HepG2 (cell line): ENCODE data around the gene CACNA1G. TPM values are rescaled to one million over a fixed set of nuclear protein-coding genes. Genes with fewer than 3 reads are reported as not detected.

ENCODE experiments used
- ATRX ChIP-seq: sonication (generic); formaldehyde crosslinking; IDR thresholded peaks from 2 replicates; pipeline ENCODE4 v1.4.0; 2020; ENCODE audit warnings: missing genetic modification reagents, borderline replicate concordance
- CREB1 ChIP-seq, 2 experiments: fragments of 450-650 bp in 1 of 2; IDR thresholded peaks; 2 replicates each; pipeline ENCODE4 v1.6.1; 2016 to 2017; ENCODE audit warnings: control low read depth in 1 of 2, mild to moderate bottlenecking in 1 of 2, missing compliant biosample characterization in 1 of 2, missing genetic modification characterization in 1 of 2
- DNMT3B ChIP-seq: conservative IDR thresholded peaks from 2 replicates; pipeline ENCODE4 v1.6.1; 2016; ENCODE audit warnings: missing biosample characterization, control low read depth
- HDAC1 ChIP-seq: sonication (generic); formaldehyde crosslinking; IDR thresholded peaks from 2 replicates; pipeline ENCODE4 v1.5.1; 2020; ENCODE audit warnings: mild to moderate bottlenecking, missing genetic modification reagents
- HOXD1 ChIP-seq: sonication (generic); formaldehyde crosslinking; IDR thresholded peaks from 2 replicates; pipeline ENCODE4 v1.5.0; 2020; ENCODE audit warnings: missing genetic modification reagents
- MXI1 ChIP-seq: IDR thresholded peaks from 3 replicates; pipeline ENCODE4 v1.6.1; 2012; ENCODE audit warnings: low read depth, low read length, inconsistent platforms, borderline replicate concordance
- NFYC ChIP-seq: IDR thresholded peaks from 2 replicates; pipeline ENCODE4 v1.6.1; 2016; ENCODE audit warnings: missing genetic modification reagents, missing compliant biosample characterization
- NPAS2 ChIP-seq: sonication (generic); formaldehyde crosslinking; IDR thresholded peaks from 2 replicates; pipeline ENCODE4 v1.8.0; 2022; ENCODE audit warnings: mild to moderate bottlenecking, missing genetic modification reagents, borderline replicate concordance
- PITX1 ChIP-seq: sonication (generic); formaldehyde crosslinking; IDR thresholded peaks from 2 replicates; pipeline ENCODE4 v1.5.1; 2020; ENCODE audit warnings: mild to moderate bottlenecking, missing genetic modification reagents
- RELA ChIP-seq: sonication (generic); formaldehyde crosslinking; IDR thresholded peaks from 2 replicates; pipeline ENCODE4 v1.4.0; 2020; ENCODE audit warnings: missing genetic modification reagents
- SAP130 ChIP-seq: IDR thresholded peaks from 2 replicates; pipeline ENCODE4 v1.6.1; 2016; ENCODE audit warnings: low read depth
- SNAI1 ChIP-seq: sonication (generic); formaldehyde crosslinking; IDR thresholded peaks from 2 replicates; pipeline ENCODE4 v1.5.0; 2020; ENCODE audit warnings: mild to moderate bottlenecking, missing genetic modification reagents, borderline replicate concordance
- SSRP1 ChIP-seq: IDR thresholded peaks from 2 replicates; pipeline ENCODE4 v1.6.1; 2016; ENCODE audit warnings: control low read depth
- TCF12 ChIP-seq, 2 experiments: fragments of 450-650 bp in 1 of 2; sonication (generic) in 1 of 2; formaldehyde crosslinking in 1 of 2; IDR thresholded peaks; 2 replicates each; pipeline versions ENCODE4 v1.6.1 to v1.8.0; 2017 to 2022; ENCODE audit warnings: antibody characterized with exemption in 1 of 2, mild to moderate bottlenecking in 1 of 2, missing genetic modification reagents in 1 of 2, moderate library complexity in 1 of 2
- TEAD2 ChIP-seq: sonication (generic); formaldehyde crosslinking; IDR thresholded peaks from 2 replicates; pipeline ENCODE4 v1.9.0; 2021; ENCODE audit warnings: missing genetic modification reagents
- YEATS4 ChIP-seq: sonication (generic); formaldehyde crosslinking; IDR thresholded peaks from 2 replicates; pipeline ENCODE4 v1.4.0; 2020; ENCODE audit warnings: missing genetic modification reagents, borderline replicate concordance
- ZBTB20 ChIP-seq: sonication (generic); formaldehyde crosslinking; IDR thresholded peaks from 2 replicates; pipeline ENCODE4 v1.8.1; 2023; ENCODE audit warnings: missing genetic modification reagents, low read depth, mild to moderate bottlenecking, borderline replicate concordance
- ZC3H4 ChIP-seq: sonication (generic); formaldehyde crosslinking; IDR thresholded peaks from 2 replicates; pipeline ENCODE4 v1.4.0; 2020; ENCODE audit warnings: missing genetic modification reagents, borderline replicate concordance
- ZNF251 ChIP-seq: sonication (generic); formaldehyde crosslinking; IDR thresholded peaks from 2 replicates; pipeline ENCODE4 v1.9.0; 2021; ENCODE audit warnings: mild to moderate bottlenecking, missing genetic modification reagents
- ZNF564 ChIP-seq: sonication (generic); formaldehyde crosslinking; IDR thresholded peaks from 2 replicates; pipeline ENCODE4 v1.8.1; 2023; ENCODE audit warnings: mild to moderate bottlenecking, missing genetic modification reagents
- ZNF572 ChIP-seq: sonication (generic); formaldehyde crosslinking; IDR thresholded peaks from 2 replicates; pipeline ENCODE4 v1.5.1; 2020; ENCODE audit warnings: mild to moderate bottlenecking, missing genetic modification reagents
- ZNF577 ChIP-seq: sonication (generic); formaldehyde crosslinking; IDR thresholded peaks from 2 replicates; pipeline ENCODE4 v1.4.0; 2020; ENCODE audit warnings: mild to moderate bottlenecking, low read depth, missing genetic modification reagents, borderline replicate concordance
- ZNF644 ChIP-seq: IDR thresholded peaks from 2 replicates; pipeline ENCODE4 v1.6.1; 2016; ENCODE audit warnings: low read depth
- ZNF766 ChIP-seq: sonication (generic); formaldehyde crosslinking; IDR thresholded peaks from 2 replicates; pipeline ENCODE4 v1.5.0; 2020; ENCODE audit warnings: missing genetic modification reagents, borderline replicate concordance
- ZNF782 ChIP-seq: sonication (generic); formaldehyde crosslinking; IDR thresholded peaks from 2 replicates; pipeline ENCODE4 v1.4.0; 2020; ENCODE audit warnings: missing genetic modification reagents, mild to moderate bottlenecking, borderline replicate concordance
- ZNF816 ChIP-seq: sonication (generic); formaldehyde crosslinking; IDR thresholded peaks from 2 replicates; pipeline ENCODE4 v1.8.0; 2022; ENCODE audit warnings: missing genetic modification reagents, mild to moderate bottlenecking, borderline replicate concordance
- polyA plus RNA-seq, 8 experiments: library from polyadenylated mRNA; depleted of rRNA in 3 of 8; stranded (reverse) in 7 of 8; unstranded in 1 of 8; fragments of >200 nt; fragmentation: Illumina TruSeq in 4 of 8; extraction: Trizol in 4 of 8; gene quantifications; 2 replicates each; pipeline versions ENCODE4 v1.2.1 to v1.2.3, GENCODE V29; 2011 to 2016; ENCODE audit warnings: low read depth in 4 of 8, missing spikeins in 1 of 8, mixed read lengths in 1 of 8; ENCODE audit not compliant: insufficient read depth in 1 of 8
- total RNA-seq, 5 experiments: library from RNA; depleted of rRNA; stranded (reverse); fragments of >200 nt; fragmentation: Illumina TruSeq; extraction: Trizol; gene quantifications; 2 replicates each; pipeline ENCODE4 v1.2.3, GENCODE V29; 2016; ENCODE audit warnings: low read depth in 1 of 5
- TF ChIP-seq, protein P1 (sequence below): sonication (generic); formaldehyde crosslinking; IDR thresholded peaks from 2 replicates; pipeline ENCODE4 v1.4.0; 2020; ENCODE audit warnings: missing genetic modification reagents, borderline replicate concordance
- TF ChIP-seq, protein P2 (sequence below): IDR thresholded peaks from 2 replicates; pipeline ENCODE4 v1.6.1; 2016; ENCODE audit warnings: low read depth, control low read depth

CACNA1G gene
- total and polyA plus RNA-seq, 2 of the 13 experiments (the other 11 are each of a cell fraction or from before 2014, with no cell fraction given): 0.02 TPM; not detected in 1

DNA sequence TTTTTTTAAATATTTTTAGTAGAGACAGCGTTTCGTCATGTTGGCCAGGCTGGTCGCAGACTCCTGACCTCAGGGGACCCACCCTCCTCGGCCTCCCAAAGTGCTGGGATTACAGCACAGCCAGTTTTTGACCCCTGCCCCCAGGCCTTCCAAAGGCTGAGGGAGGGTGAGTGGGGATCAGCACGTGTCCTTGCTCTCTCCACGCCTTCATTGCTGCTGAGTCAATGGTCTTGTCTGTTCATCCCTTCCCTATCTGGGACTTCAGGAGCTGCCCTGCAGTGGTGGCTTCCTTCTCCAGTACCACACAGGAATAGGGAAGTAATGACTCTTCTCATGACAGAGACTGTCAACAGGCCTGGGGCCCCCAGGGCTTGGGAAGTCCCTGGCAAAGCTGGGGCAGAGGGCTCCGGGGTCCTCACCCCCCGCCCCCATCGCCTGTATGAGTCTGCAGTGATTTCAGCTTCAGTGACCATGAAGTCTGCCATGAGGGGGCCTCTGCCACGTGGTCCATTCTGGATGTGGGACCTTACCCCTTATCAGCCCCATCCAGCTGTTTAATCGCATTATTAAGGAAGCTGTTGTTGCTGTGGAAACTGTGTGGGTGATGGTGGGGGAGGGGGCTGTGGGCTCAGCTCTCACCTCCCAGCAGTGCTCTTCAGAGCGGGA, 80.3 kb downstream of the CACNA1G start (continued):
- TF ChIP-seq ZNF766 (CRISPR knock-in tag) (no peak), NPAS2 (CRISPR knock-in tag) (no peak), ZBTB20 (no peak), SSRP1 (CRISPR knock-in tag) (no peak), YEATS4 (CRISPR knock-in tag) (peak; percentile 63; the same call in 1 of the 2 replicates), ZC3H4 (CRISPR knock-in tag) (no peak), NFYC (no peak), SAP130 (CRISPR knock-in tag) (peak; percentile 87), TEAD2 (no peak), PITX1 (CRISPR knock-in tag) (peak; percentile 91), TCF12 (IDR thresholded peaks at IDR 0.05) (no peak), TCF12 (CRISPR knock-in tag; IDR thresholded peaks at IDR 0.05) (no peak), CREB1 (IDR thresholded peaks at IDR 0.05) (no peak), CREB1 (CRISPR knock-in tag; IDR thresholded peaks at IDR 0.05) (no peak), HDAC1 (CRISPR knock-in tag) (peak; percentile 72), ZNF251 (CRISPR knock-in tag) (no peak), HOXD1 (CRISPR knock-in tag) (no peak), ZNF644 (CRISPR knock-in tag) (no peak), MXI1 (peak; percentile 67; the same call in 1 of the 3 replicates), RELA (CRISPR knock-in tag) (no peak), ZNF564 (CRISPR knock-in tag) (no peak), SNAI1 (CRISPR knock-in tag) (no peak), ZNF572 (no peak), ZNF782 (CRISPR knock-in tag) (no peak), ATRX (CRISPR knock-in tag) (no peak), ZNF816 (CRISPR knock-in tag) (no peak), ZNF577 (CRISPR knock-in tag) (no peak), DNMT3B (no peak)
- TF ChIP-seq, protein P1, sequence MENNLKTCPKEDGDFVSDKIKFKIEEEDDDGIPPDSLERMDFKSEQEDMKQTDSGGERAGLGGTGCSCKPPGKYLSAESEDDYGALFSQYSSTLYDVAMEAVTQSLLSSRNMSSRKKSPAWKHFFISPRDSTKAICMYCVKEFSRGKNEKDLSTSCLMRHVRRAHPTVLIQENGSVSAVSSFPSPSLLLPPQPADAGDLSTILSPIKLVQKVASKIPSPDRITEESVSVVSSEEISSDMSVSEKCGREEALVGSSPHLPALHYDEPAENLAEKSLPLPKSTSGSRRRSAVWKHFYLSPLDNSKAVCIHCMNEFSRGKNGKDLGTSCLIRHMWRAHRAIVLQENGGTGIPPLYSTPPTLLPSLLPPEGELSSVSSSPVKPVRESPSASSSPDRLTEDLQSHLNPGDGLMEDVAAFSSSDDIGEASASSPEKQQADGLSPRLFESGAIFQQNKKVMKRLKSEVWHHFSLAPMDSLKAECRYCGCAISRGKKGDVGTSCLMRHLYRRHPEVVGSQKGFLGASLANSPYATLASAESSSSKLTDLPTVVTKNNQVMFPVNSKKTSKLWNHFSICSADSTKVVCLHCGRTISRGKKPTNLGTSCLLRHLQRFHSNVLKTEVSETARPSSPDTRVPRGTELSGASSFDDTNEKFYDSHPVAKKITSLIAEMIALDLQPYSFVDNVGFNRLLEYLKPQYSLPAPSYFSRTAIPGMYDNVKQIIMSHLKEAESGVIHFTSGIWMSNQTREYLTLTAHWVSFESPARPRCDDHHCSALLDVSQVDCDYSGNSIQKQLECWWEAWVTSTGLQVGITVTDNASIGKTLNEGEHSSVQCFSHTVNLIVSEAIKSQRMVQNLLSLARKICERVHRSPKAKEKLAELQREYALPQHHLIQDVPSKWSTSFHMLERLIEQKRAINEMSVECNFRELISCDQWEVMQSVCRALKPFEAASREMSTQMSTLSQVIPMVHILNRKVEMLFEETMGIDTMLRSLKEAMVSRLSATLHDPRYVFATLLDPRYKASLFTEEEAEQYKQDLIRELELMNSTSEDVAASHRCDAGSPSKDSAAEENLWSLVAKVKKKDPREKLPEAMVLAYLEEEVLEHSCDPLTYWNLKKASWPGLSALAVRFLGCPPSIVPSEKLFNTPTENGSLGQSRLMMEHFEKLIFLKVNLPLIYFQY (CRISPR knock-in tag): no peak
- TF ChIP-seq, protein P2, sequence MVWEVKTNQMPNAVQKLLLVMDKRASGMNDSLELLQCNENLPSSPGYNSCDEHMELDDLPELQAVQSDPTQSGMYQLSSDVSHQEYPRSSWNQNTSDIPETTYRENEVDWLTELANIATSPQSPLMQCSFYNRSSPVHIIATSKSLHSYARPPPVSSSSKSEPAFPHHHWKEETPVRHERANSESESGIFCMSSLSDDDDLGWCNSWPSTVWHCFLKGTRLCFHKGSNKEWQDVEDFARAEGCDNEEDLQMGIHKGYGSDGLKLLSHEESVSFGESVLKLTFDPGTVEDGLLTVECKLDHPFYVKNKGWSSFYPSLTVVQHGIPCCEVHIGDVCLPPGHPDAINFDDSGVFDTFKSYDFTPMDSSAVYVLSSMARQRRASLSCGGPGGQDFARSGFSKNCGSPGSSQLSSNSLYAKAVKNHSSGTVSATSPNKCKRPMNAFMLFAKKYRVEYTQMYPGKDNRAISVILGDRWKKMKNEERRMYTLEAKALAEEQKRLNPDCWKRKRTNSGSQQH (CRISPR knock-in tag): no peak
